Panc1 (cell line): ENCODE results near the gene SEMA4F. TPM values are rescaled to one million over a fixed set of nuclear protein-coding genes. Genes with fewer than 3 reads are reported as not detected.
A peak's percentile ranks its signal among the peaks of the same experiment; 100 is the strongest.

ENCODE experiments used
- ATAC-seq: fragments of 200-7000 bp; cut with Tn5 transposase; 2 replicates; pipeline ENCODE4 v1.9.1; 2020; ENCODE audit warnings: mild to moderate bottlenecking, moderate library complexity
- BruUV-seq: library from RNA; stranded (reverse); fragments of 400-500 nt; replicated peaks from 2 replicates; lab custom pipeline; 2021; lab: Mats Ljungman, UMichigan
- CTCF ChIA-PET: fragments of 300-600 bp; sonication (Branson Sonifier 250); formaldehyde crosslinking; loops from one replicate; lab custom pipeline; 2022; ENCODE audit warnings: antibody characterized with exemption; lab: Charles Lee
- POLR2A ChIA-PET: fragments of 300-600 bp; sonication (Branson Sonifier 250); formaldehyde crosslinking; loops from one replicate; lab custom pipeline; 2022; ENCODE audit warnings: antibody characterized with exemption; lab: Charles Lee
- DNase-seq: peaks from one replicate; pipeline ENCODE4 v3.0.0-alpha.2; 2010; ENCODE audit warnings: low read depth, low spot score
- H3K27ac ChIP-seq: 2 replicates; pipeline ENCODE4 v1.5.1; 2011; ENCODE audit warnings: mild to moderate bottlenecking, low read length, inconsistent platforms
- H3K27me3 ChIP-seq: fragments of 200-500 bp; sonication (Bioruptor generic); 2 replicates; pipeline ENCODE4 v1.6.0; 2014; ENCODE audit warnings: low read length, inconsistent platforms; ENCODE audit not compliant: control insufficient read depth, insufficient read depth
- H3K36me3 ChIP-seq: fragments of 200-500 bp; sonication (Bioruptor generic); 2 replicates; pipeline ENCODE4 v1.5.1; 2014; ENCODE audit warnings: inconsistent platforms, mild to moderate bottlenecking, low read length, moderate library complexity; ENCODE audit not compliant: control insufficient read depth, insufficient read depth
- H3K4me1 ChIP-seq: 2 replicates; pipeline ENCODE4 v1.5.1; 2011; ENCODE audit warnings: inconsistent platforms, mild to moderate bottlenecking, low read length, moderate library complexity; ENCODE audit not compliant: control insufficient read depth, insufficient read depth
- H3K4me3 ChIP-seq, 2 experiments: 2 replicates each; pipeline ENCODE4 v1.5.1; 2011 to 2012; ENCODE audit warnings: low read depth in 2 of 2, low read length in 2 of 2, mild to moderate bottlenecking in 2 of 2, inconsistent platforms in 1 of 2, moderate library complexity in 1 of 2
- H3K9me3 ChIP-seq: fragments of 200-500 bp; sonication (Bioruptor generic); 2 replicates; pipeline ENCODE4 v1.5.1; 2014; ENCODE audit warnings: low read depth, mild to moderate bottlenecking, inconsistent platforms, low read length, moderate library complexity; ENCODE audit not compliant: control insufficient read depth, insufficient read depth
- POLR2AphosphoS5 ChIP-seq: IDR thresholded peaks from 2 replicates; pipeline ENCODE4 v1.6.1; 2012; ENCODE audit warnings: mild to moderate bottlenecking, low read depth, low read length, moderate library complexity
- SIN3A ChIP-seq: IDR thresholded peaks from 2 replicates; pipeline ENCODE4 v1.6.1; 2012; ENCODE audit warnings: low read depth, mild to moderate bottlenecking, low read length, moderate library complexity, borderline replicate concordance; ENCODE audit not compliant: insufficient read depth
- TCF7L2 ChIP-seq: IDR thresholded peaks from 2 replicates; pipeline ENCODE4 v1.6.1; 2011; ENCODE audit warnings: mild to moderate bottlenecking, low read depth, low read length, inconsistent platforms
- in situ Hi-C: cut with HindIII; loops from 2 replicates; pipeline ENCODE4 v1.10.0; 2016; ENCODE audit warnings: low sequenced_read_pairs, low pct_unique_long_range_greater_than_20kb
- intact Hi-C: fragments of 100-400 bp; cut with micrococcal nuclease; formaldehyde crosslinking; loops from one replicate; pipeline ENCODE4 v1.10.0; 2022; ENCODE audit not compliant: unreplicated experiment
- total RNA-seq: library from RNA; stranded (reverse); gene quantifications from one replicate; pipeline ENCODE4 v1.2.1, GENCODE V29; 2021; ENCODE audit not compliant: unreplicated experiment
- TF ChIP-seq, protein P1 (sequence below), 2 experiments: IDR thresholded peaks; 2 replicates each; pipeline ENCODE4 v1.6.1; 2011 to 2012; ENCODE audit warnings: low read depth in 2 of 2, control low read depth in 1 of 2, low read length in 1 of 2, mild to moderate bottlenecking in 1 of 2, moderate library complexity in 1 of 2; ENCODE audit not compliant: insufficient read depth in 1 of 2
- TF ChIP-seq, protein P2 (sequence below): fragments of 450-650 bp; IDR thresholded peaks from 2 replicates; pipeline ENCODE4 v1.5.1; 2017; ENCODE audit warnings: mild to moderate bottlenecking

SEMA4F gene
- total RNA-seq, 1 experiment from 2014 or later, result 13.3 TPM

DNA sequence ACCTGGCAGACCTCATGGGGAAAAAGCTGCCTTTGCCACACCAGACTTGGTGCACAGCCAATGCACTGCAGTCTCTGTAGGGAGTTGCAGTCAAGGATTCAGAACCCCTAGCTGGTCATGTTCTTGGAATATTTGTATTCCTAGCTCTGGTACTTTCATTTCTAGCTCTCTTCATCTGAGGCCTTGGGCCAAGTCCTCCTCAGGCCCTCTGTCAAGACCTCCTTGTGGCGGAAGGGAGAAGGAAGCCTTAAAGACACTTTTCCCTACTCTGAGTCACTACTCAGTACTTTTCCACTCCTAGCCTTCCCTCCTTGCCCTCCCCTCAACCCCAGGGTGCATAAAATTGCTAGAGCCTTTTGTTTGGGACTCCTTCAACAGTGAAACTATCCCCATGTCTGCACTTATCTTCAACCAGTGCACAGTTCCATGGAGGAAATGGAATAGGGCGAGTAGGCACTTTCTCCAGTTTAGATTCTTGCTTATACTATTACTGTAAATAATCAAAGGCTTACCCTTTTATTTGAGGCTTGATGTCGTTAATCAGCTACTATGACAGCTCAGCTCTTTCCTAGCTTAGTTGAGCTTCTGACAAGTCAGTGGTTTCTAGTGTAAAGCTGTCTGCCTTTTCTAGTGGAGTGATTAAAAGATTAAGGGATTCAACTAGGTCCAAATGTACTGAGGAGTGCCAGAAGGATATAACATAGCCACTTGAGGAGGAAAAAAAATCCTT is 21.7 kb upstream of the SEMA4F start:
- ChIA-PET POLR2A (no interaction called here), CTCF (no interaction called here)
- no TSS peak for BruUV-seq
- DNase-seq, result no peak
- intact Hi-C loops, result no loop called here
- Histone ChIP-seq H3K4me1 (peaks cover 7% of the 10 kb centered on the region; the same call in 1 of the 2 replicates), H3K27me3 (no peaks in the 10 kb centered on the region; the same call in 1 of the 2 replicates), H3K4me3 (no peak overlapping the region), H3K36me3 (no peaks in the 10 kb centered on the region), H3K27ac (peak overlapping the region; percentile 13; the same call in 1 of the 2 replicates), H3K9me3 (no peaks in the 10 kb centered on the region)
- in situ Hi-C loops, result no loop called here
- ATAC-seq, result peak; percentile 82
- TF ChIP-seq, protein P1, sequence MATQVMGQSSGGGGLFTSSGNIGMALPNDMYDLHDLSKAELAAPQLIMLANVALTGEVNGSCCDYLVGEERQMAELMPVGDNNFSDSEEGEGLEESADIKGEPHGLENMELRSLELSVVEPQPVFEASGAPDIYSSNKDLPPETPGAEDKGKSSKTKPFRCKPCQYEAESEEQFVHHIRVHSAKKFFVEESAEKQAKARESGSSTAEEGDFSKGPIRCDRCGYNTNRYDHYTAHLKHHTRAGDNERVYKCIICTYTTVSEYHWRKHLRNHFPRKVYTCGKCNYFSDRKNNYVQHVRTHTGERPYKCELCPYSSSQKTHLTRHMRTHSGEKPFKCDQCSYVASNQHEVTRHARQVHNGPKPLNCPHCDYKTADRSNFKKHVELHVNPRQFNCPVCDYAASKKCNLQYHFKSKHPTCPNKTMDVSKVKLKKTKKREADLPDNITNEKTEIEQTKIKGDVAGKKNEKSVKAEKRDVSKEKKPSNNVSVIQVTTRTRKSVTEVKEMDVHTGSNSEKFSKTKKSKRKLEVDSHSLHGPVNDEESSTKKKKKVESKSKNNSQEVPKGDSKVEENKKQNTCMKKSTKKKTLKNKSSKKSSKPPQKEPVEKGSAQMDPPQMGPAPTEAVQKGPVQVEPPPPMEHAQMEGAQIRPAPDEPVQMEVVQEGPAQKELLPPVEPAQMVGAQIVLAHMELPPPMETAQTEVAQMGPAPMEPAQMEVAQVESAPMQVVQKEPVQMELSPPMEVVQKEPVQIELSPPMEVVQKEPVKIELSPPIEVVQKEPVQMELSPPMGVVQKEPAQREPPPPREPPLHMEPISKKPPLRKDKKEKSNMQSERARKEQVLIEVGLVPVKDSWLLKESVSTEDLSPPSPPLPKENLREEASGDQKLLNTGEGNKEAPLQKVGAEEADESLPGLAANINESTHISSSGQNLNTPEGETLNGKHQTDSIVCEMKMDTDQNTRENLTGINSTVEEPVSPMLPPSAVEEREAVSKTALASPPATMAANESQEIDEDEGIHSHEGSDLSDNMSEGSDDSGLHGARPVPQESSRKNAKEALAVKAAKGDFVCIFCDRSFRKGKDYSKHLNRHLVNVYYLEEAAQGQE (IDR thresholded peaks at IDR 0.05; ENCODE audit: insufficient read depth in 1 of 2, low read depth in 2 of 2, low read length in 1 of 2), result no peak
- TF ChIP-seq, protein P2, sequence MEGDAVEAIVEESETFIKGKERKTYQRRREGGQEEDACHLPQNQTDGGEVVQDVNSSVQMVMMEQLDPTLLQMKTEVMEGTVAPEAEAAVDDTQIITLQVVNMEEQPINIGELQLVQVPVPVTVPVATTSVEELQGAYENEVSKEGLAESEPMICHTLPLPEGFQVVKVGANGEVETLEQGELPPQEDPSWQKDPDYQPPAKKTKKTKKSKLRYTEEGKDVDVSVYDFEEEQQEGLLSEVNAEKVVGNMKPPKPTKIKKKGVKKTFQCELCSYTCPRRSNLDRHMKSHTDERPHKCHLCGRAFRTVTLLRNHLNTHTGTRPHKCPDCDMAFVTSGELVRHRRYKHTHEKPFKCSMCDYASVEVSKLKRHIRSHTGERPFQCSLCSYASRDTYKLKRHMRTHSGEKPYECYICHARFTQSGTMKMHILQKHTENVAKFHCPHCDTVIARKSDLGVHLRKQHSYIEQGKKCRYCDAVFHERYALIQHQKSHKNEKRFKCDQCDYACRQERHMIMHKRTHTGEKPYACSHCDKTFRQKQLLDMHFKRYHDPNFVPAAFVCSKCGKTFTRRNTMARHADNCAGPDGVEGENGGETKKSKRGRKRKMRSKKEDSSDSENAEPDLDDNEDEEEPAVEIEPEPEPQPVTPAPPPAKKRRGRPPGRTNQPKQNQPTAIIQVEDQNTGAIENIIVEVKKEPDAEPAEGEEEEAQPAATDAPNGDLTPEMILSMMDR, result no peak
- TF ChIP-seq SIN3A (no peak), POLR2AphosphoS5 (no peak), TCF7L2 (no peak)

DNA sequence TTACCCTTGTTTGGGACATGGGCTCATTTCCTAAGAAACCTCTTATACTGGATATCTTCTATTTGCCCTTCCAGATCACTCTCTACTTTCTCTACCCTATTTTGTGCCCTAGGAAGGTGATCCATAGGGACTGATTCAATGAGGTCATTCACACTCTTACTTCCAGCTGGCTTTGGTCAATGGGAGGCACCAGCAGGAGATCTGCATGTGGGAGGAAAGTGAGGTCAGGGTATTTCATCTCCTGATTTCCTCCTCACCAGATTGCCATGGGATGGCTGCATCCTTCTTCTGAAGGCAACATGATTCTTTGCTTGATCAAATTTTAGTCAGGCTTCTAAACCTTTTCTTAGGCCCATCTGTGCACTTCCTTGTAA is 21.1 kb upstream of the SEMA4F start:
- no peak overlapping the region for H3K27ac ChIP-seq
- intact Hi-C loops (no loop called here), in situ Hi-C loops (no loop called here)
- H3K27me3 ChIP-seq, result no peaks in the 10 kb centered on the region; the same call in 1 of the 2 replicates
- no peak for ATAC-seq
- no peak overlapping the region for H3K4me3 ChIP-seq
- BruUV-seq, result no TSS peak
- DNase-seq, result no peak
- H3K9me3 ChIP-seq, result no peaks in the 10 kb centered on the region
- no peaks in the 10 kb centered on the region for H3K36me3 ChIP-seq
- TF ChIP-seq SIN3A, result no peak
- TF ChIP-seq, protein P1 (IDR thresholded peaks at IDR 0.05; ENCODE audit: insufficient read depth in 1 of 2, low read depth in 2 of 2, low read length in 1 of 2), result no peak
- TF ChIP-seq TCF7L2, result no peak
- TF ChIP-seq, protein P2, result no peak
- TF ChIP-seq POLR2AphosphoS5, result no peak
- ChIA-PET POLR2A (no interaction called here), CTCF (no interaction called here)
- H3K4me1 ChIP-seq, result peaks cover 7% of the 10 kb centered on the region; the same call in 1 of the 2 replicates
